Fibroblast of lung (primary cell): ENCODE measurements around the gene ABCF2.

Source experiments
- EZH2 ChIP-seq: IDR thresholded peaks from 2 replicates; pipeline ENCODE4 v1.5.1; 2012; ENCODE audit warnings: low read length, control low read depth, mild to moderate bottlenecking; ENCODE audit errors: missing control alignments
- TF ChIP-seq, protein P1 (sequence below), 2 donors: IDR thresholded peaks in 1 of 2; conservative IDR thresholded peaks in 1 of 2; 1 replicate in 1 of 2; 2 replicates in 1 of 2; pipeline ENCODE4 v1.5.1; 2011 to 2012; ENCODE audit warnings: low read length in 2 of 2, control low read depth in 1 of 2, inconsistent platforms in 1 of 2, low read depth in 1 of 2, mild to moderate bottlenecking in 1 of 2

DNA sequence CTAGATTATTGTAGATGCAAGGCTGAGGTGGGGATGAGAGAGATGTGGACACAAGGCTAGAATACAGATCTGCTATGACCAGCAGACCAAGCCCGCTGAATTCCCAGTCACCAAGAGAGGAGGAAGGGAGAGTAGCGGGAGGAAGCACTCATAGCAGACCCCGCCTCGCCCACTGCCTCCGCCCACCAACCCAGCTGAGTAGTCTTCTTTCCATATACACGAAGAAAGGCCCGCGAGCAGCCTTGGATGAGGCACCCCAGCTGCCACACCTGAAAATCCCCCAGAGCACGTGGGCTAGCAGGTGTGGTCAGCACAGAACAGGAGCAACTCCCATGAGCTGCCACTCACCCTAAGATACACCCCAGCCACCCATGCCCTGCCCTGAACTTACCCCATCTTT is 8.8 kb downstream of the ABCF2 start:
- TF ChIP-seq, protein P1, sequence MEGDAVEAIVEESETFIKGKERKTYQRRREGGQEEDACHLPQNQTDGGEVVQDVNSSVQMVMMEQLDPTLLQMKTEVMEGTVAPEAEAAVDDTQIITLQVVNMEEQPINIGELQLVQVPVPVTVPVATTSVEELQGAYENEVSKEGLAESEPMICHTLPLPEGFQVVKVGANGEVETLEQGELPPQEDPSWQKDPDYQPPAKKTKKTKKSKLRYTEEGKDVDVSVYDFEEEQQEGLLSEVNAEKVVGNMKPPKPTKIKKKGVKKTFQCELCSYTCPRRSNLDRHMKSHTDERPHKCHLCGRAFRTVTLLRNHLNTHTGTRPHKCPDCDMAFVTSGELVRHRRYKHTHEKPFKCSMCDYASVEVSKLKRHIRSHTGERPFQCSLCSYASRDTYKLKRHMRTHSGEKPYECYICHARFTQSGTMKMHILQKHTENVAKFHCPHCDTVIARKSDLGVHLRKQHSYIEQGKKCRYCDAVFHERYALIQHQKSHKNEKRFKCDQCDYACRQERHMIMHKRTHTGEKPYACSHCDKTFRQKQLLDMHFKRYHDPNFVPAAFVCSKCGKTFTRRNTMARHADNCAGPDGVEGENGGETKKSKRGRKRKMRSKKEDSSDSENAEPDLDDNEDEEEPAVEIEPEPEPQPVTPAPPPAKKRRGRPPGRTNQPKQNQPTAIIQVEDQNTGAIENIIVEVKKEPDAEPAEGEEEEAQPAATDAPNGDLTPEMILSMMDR (conservative IDR thresholded peaks at IDR 0.05 in 1 of 2, IDR thresholded peaks at IDR 0.05 in 1 of 2; ENCODE audit: low read depth in 1 of 2, low read length in 2 of 2) = no peak
- TF ChIP-seq EZH2 = no peak
